ENCODE results near the gene APOL1. TPM values are rescaled to one million over a fixed set of nuclear protein-coding genes. Genes with fewer than 3 reads are reported as not detected.

The APOL1 gene
- total and polyA plus RNA-seq, 10 of the 15 experiments (the other 5 are each of a cell fraction or from before 2014, with no cell fraction given) = 9.0 to 42.0 (median 17.6) TPM

- no peak for TF ChIP-seq CREM (IDR thresholded peaks at IDR 0.05; ENCODE audit: low read depth)
- peak; percentile 58 for TF ChIP-seq POLR2A (IDR thresholded peaks at IDR 0.05; ENCODE audit: low read depth, low read length)
- TF ChIP-seq IKZF1 (conservative IDR thresholded peaks at IDR 0.05) = no peak
- TF ChIP-seq EZH2 (IDR thresholded peaks at IDR 0.05; ENCODE audit: borderline replicate concordance, control insufficient read depth, low read depth, low read length) = no peak
- TF ChIP-seq JUND (IDR thresholded peaks at IDR 0.05; ENCODE audit: low read depth, low read length) = no peak
- no peak for TF ChIP-seq SMAD5 (IDR thresholded peaks at IDR 0.05; ENCODE audit: low read depth)
- TF ChIP-seq, protein P1, sequence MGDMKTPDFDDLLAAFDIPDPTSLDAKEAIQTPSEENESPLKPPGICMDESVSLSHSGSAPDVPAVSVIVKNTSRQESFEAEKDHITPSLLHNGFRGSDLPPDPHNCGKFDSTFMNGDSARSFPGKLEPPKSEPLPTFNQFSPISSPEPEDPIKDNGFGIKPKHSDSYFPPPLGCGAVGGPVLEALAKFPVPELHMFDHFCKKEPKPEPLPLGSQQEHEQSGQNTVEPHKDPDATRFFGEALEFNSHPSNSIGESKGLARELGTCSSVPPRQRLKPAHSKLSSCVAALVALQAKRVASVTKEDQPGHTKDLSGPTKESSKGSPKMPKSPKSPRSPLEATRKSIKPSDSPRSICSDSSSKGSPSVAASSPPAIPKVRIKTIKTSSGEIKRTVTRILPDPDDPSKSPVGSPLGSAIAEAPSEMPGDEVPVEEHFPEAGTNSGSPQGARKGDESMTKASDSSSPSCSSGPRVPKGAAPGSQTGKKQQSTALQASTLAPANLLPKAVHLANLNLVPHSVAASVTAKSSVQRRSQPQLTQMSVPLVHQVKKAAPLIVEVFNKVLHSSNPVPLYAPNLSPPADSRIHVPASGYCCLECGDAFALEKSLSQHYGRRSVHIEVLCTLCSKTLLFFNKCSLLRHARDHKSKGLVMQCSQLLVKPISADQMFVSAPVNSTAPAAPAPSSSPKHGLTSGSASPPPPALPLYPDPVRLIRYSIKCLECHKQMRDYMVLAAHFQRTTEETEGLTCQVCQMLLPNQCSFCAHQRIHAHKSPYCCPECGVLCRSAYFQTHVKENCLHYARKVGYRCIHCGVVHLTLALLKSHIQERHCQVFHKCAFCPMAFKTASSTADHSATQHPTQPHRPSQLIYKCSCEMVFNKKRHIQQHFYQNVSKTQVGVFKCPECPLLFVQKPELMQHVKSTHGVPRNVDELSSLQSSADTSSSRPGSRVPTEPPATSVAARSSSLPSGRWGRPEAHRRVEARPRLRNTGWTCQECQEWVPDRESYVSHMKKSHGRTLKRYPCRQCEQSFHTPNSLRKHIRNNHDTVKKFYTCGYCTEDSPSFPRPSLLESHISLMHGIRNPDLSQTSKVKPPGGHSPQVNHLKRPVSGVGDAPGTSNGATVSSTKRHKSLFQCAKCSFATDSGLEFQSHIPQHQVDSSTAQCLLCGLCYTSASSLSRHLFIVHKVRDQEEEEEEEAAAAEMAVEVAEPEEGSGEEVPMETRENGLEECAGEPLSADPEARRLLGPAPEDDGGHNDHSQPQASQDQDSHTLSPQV (IDR thresholded peaks at IDR 0.05) = no peak
- TF ChIP-seq NFIC (IDR thresholded peaks at IDR 0.05; ENCODE audit: low read depth, low read length) = no peak
- SMC1A ChIA-PET (ENCODE audit: uncharacterized antibody, unreplicated experiment) = no interaction called here
- FAIRE-seq (no peak), DNase-seq (ENCODE audit: low read depth, low spot score) (no peak), ATAC-seq (no peak)
- Histone ChIP-seq H3K4me3 (no peak overlapping the region), H2AFZ (ENCODE audit: control insufficient read depth, low read depth, low read length) (no peak overlapping the region), H3K36me3 (ENCODE audit: control insufficient read depth in 2 of 2, insufficient read depth in 2 of 2, low read length in 1 of 2) (peaks cover 35 to 80% of the 10 kb centered on the region in 2 experiments), H3K79me2 (ENCODE audit: control insufficient read depth, insufficient read depth, low read length) (no peaks in the 10 kb centered on the region), H3K27ac (ENCODE audit: control insufficient read depth, insufficient read depth) (no peak overlapping the region), H4K20me1 (ENCODE audit: control insufficient read depth, insufficient read depth) (no peaks in the 10 kb centered on the region), H3K9me3 (replicated peaks; ENCODE audit: control insufficient read depth, insufficient read depth, low read length) (no peaks in the 10 kb centered on the region), H3K27me3 (replicated peaks in 1 of 2; ENCODE audit: control insufficient read depth in 2 of 2, insufficient read depth in 2 of 2, low read length in 1 of 2) (no peaks in the 10 kb centered on the region), H3K4me1 (ENCODE audit: control insufficient read depth, insufficient read depth, low read length) (no peaks in the 10 kb centered on the region), H3K9ac (ENCODE audit: control insufficient read depth, insufficient read depth, low read length) (no peak overlapping the region), H3K4me2 (ENCODE audit: control insufficient read depth, insufficient read depth) (no peak overlapping the region)
- POLR2A ChIA-PET = interaction anchor here (1.6 kb wide), 1 partner anchor 28 kb away, joined by 3 read pairs; no protein-coding TSS in a partner anchor
- in situ Hi-C loops (cut with MboI) (no loop called here), intact Hi-C loops (cut with micrococcal nuclease; ENCODE audit: unreplicated experiment) (no loop called here)
- no TSS peak for BruUV-seq (replicated peaks)
- WGBS (ENCODE audit: insufficient coverage, insufficient replicate concordance, low lambda C conversion rate, missing lambda C conversion rate) = 90% methylated on average over 10 of the region's 10 CpGs
- RAD21 ChIA-PET (ENCODE audit: unreplicated experiment) = interaction anchor here (9.7 kb wide), 1 partner anchor 166 kb away, joined by 107 read pairs; no protein-coding TSS in a partner anchor
- CTCF ChIA-PET = interaction anchor here (5.4 kb wide), 1 partner anchor 166 kb away, joined by 125 read pairs; no protein-coding TSS in a partner anchor
Observed at GRCh38 chr22:36304429-36304828, 51.5 kb downstream of the APOL1 start.
